CD4-positive, alpha-beta memory T cell (primary cell): ENCODE results near the gene PRR19. TPM values are rescaled to one million over a fixed set of nuclear protein-coding genes. Genes with fewer than 3 reads are reported as not detected.
A peak's percentile ranks its signal among the peaks of the same experiment; 100 is the strongest.

Experiments
- CTCF ChIA-PET: fragments of 350-600 bp; sonication (Branson Sonifier 250); formaldehyde crosslinking; loops from one replicate; lab custom pipeline; 2021; ENCODE audit warnings: inconsistent platforms; ENCODE audit not compliant: partially characterized antibody; lab: Charles Lee
- POLR2A ChIA-PET: fragments of 350-600 bp; sonication (Branson Sonifier 250); formaldehyde crosslinking; loops from one replicate; lab custom pipeline; 2021; ENCODE audit not compliant: partially characterized antibody; lab: Charles Lee
- DNase-seq, 5 donors: peaks; one replicate each; pipeline versions ENCODE4 v3.0.0 to v3.0.0-alpha.2; 2020 to 2022; ENCODE audit warnings: mixed read lengths in 1 of 5
- H3K27ac ChIP-seq: one replicate; pipeline ENCODE4 v1.7.0; 2013; ENCODE audit warnings: low read depth, low read length
- H3K27me3 ChIP-seq: 2 replicates; pipeline ENCODE4 v1.7.0; 2013; ENCODE audit warnings: mild to moderate bottlenecking, low read length, moderate library complexity; ENCODE audit not compliant: insufficient read depth
- H3K36me3 ChIP-seq: 2 replicates; pipeline ENCODE4 v1.7.0; 2013; ENCODE audit warnings: mild to moderate bottlenecking, low read length, moderate library complexity; ENCODE audit not compliant: insufficient read depth
- H3K4me1 ChIP-seq: 2 replicates; pipeline ENCODE4 v1.7.0; 2013; ENCODE audit warnings: mild to moderate bottlenecking, low read length, moderate library complexity; ENCODE audit not compliant: insufficient read depth
- H3K4me3 ChIP-seq, 2 donors: one replicate each; pipeline ENCODE4 v1.7.0; 2013; ENCODE audit warnings: low read length in 2 of 2, mild to moderate bottlenecking in 1 of 2
- H3K9me3 ChIP-seq, 2 donors: one replicate each; pipeline ENCODE4 v1.7.0; 2013; ENCODE audit warnings: low read length in 2 of 2, control low read depth in 1 of 2; ENCODE audit not compliant: control insufficient read depth in 1 of 2
- H3K27ac Mint-ChIP-seq, 7 donors: one replicate each; pipeline ENCODE4 v1.8.0; 2020 to 2021; ENCODE audit warnings: mixed read lengths in 7 of 7, mild to moderate bottlenecking in 6 of 7, inconsistent platforms in 3 of 7, moderate library complexity in 3 of 7
- H3K27me3 Mint-ChIP-seq, 2 donors: one replicate each; pipeline ENCODE4 v1.8.0; 2020 to 2021; ENCODE audit warnings: mixed read lengths in 2 of 2
- H3K36me3 Mint-ChIP-seq, 2 donors: one replicate each; pipeline ENCODE4 v1.8.0; 2020 to 2021; ENCODE audit warnings: mixed read lengths in 2 of 2, inconsistent platforms in 1 of 2, mild to moderate bottlenecking in 1 of 2
- H3K4me1 Mint-ChIP-seq, 4 donors: one replicate each; pipeline ENCODE4 v1.8.0; 2020 to 2021; ENCODE audit warnings: mixed read lengths in 4 of 4, mild to moderate bottlenecking in 1 of 4
- H3K4me3 Mint-ChIP-seq, 8 donors: one replicate each; pipeline ENCODE4 v1.8.0; 2020 to 2021; ENCODE audit warnings: mixed read lengths in 8 of 8, mild to moderate bottlenecking in 7 of 8, moderate library complexity in 6 of 8, inconsistent platforms in 3 of 8
- H3K9me3 Mint-ChIP-seq, 8 donors: one replicate each; pipeline ENCODE4 v1.8.0; 2020 to 2021; ENCODE audit warnings: mixed read lengths in 8 of 8, mild to moderate bottlenecking in 5 of 8, inconsistent platforms in 3 of 8, moderate library complexity in 1 of 8
- intact Hi-C: fragments of 100-400 bp; cut with micrococcal nuclease; formaldehyde crosslinking; loops from one replicate; pipeline ENCODE4 v1.15.1; 2023
- polyA plus RNA-seq, 2 donors: library from polyadenylated mRNA; unstranded; fragments of 300-500 nt; fragmentation: Illumina TruSeq; gene quantifications; one replicate each; pipeline ENCODE4 v1.2.3, GENCODE V29; 2021
- total RNA-seq, 2 experiments: library from RNA; stranded (reverse); gene quantifications; one replicate each; pipeline ENCODE4 v1.2.3, GENCODE V29; 2021

The PRR19 gene, protein sequence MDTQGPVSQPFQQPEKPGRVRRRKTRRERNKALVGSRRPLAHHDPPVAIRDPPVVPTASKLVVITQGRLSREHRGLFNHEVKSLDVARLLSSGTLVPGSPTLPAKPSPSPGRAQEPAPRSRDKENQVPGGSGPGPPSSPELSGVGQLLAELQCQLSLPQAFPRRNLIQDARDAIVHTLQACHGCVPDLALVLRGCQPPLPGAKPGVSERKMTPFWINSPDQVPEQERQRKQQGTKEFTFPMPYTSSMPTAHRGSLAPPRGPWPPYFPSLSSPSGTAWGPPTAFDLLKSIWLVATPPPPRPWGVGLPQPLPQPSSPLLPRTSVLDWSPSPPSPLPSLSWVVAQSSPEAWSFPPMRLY
- total RNA-seq (under 1 TPM; 0.28 to 0.64 TPM), polyA plus RNA-seq (under 1 TPM; 0.48 to 0.85 TPM)

DNA sequence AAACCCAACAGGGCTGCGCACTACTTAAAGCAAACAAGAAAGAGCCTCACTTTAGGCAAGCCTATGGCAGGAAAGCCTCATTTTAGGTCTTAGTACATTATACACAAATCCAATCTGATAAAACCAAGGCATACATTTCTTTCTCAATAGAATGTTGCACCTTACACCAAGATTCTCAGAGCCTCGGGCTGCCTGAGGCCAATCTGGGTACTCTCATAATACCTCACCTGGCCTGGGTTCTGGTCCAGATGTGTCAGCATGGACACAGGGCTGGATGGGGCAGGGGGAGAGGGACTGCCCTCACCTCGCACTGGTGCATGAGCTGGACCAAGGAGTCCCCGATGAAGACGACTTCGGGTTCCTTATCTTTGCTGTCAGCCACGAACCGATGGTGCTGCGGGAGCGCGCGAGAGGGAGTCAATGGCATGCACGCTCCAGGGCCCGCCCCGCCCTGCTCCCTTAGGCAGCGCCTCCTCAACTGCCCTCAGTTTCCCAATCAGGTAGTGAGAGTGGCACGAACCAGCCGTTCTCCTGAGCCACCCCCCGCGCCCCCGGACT lies at the start of gene PRR19:
Gene PRR19 (plus strand): TSS at position 487 of the 558 bp plus-strand sequence. CDS start 7,453 bp downstream, outside the sequence.
- Mint-ChIP-seq H3K27ac (peak within 1 kb of the TSS; percentile 81 to 94 (median 89)), H3K4me1 (peaks cover 16 to 33% (median 22%) of the 10 kb centered on the region in 4 donors), H3K9me3 (no peaks in the 10 kb centered on the region), H3K36me3 (peaks cover 0 to 6% of the 10 kb centered on the region in 2 donors), H3K4me3 (peak within 1 kb of the TSS; percentile 85 to 93 (median 90)), H3K27me3 (no peaks in the 10 kb centered on the region)
- Histone ChIP-seq H3K4me3 (peak within 1 kb of the TSS; percentile 52 to 66), H3K27ac (peak within 1 kb of the TSS; percentile 63), H3K9me3 (no peaks in the 10 kb centered on the region), H3K4me1 (peaks cover 20% of the 10 kb centered on the region), H3K36me3 (no peaks in the 10 kb centered on the region), H3K27me3 (no peaks in the 10 kb centered on the region)
- intact Hi-C loops = loop anchor here (1.0 to 5.0 kb wide), 4 partner anchors 17 to 104 kb away; partner anchors contain the start of genes ERF and MEGF8
- ChIA-PET CTCF (interaction anchor here (1.6 to 1.8 kb wide), 2 partner anchors 169 to 193 kb away, joined by 5 read pairs; partner anchors contain the start of gene POU2F2), POLR2A (interaction anchor here (0.7 to 2.2 kb wide), 12 partner anchors 17 to 226 kb away, joined by 3 to 13 read pairs (median 4); partner anchors contain the start of genes ERF, GSK3A and ZNF574)
- DNase-seq = no peak

DNA sequence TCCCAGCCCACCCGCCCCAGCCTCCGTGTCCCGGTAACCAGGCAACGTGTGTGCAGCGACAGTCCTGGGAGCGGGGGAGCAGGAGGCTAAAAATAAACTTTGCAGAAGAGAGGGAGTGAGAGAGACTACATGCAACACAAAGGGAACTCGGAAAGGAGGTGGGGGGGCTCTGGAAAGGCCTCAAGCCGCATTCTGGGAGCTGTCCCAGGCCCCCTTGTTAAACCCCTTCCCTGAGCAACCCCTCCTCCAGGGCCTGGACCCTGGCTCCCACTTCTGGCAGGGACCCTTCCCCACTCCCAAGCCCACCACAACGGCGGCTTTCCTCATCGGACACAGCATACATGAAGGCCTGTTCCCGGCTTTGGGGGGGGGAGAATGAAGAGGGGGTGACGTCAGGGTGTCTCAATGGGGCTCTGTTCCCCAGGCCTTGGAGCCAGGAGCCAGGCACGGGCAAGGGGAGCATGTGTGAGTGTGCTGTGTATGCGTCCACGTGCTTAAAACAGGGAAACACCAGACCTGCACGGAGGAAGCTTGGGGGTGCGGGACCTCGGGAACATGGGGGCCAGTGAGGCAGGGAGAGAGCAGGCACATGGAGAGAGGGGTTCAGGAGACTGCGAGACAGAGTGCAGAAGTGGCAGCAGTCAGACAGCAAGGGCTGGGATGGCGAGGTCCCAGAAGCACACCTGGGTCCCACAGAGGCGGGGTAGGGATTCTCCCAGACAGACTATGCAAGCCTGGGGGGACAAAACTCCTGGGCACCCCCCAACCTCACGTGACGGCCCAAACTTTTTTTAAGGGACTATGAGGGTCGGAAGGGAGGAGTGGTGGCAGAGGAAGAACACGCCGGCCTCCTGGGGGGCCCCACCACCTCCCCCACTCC lies 49.3 kb upstream of the PRR19 start:
- POLR2A ChIA-PET = interaction anchor here (1.4 to 2.2 kb wide), 3 partner anchors 9 to 29 kb away, joined by 5 to 20 read pairs (median 8); no protein-coding TSS in a partner anchor
- Histone ChIP-seq H3K27me3 (no peaks in the 10 kb centered on the region), H3K9me3 (no peaks in the 10 kb centered on the region), H3K27ac (peak overlapping the region; percentile 73), H3K4me1 (peaks cover 35% of the 10 kb centered on the region), H3K4me3 (peak overlapping the region in 1 of 2 donors; percentile 90), H3K36me3 (no peaks in the 10 kb centered on the region)
- intact Hi-C loops = no loop called here
- H3K9me3 Mint-ChIP-seq = no peaks in the 10 kb centered on the region
- peaks cover 12 to 44% (median 29%) of the 10 kb centered on the region in 4 donors for H3K4me1 Mint-ChIP-seq
- H3K27me3 Mint-ChIP-seq = peaks cover 3 to 4% of the 10 kb centered on the region in 2 donors
- DNase-seq = no peak
- CTCF ChIA-PET = interaction anchor here (1.0 to 3.5 kb wide), 5 partner anchors 9 to 46 kb away, joined by 3 to 19 read pairs (median 5); no protein-coding TSS in a partner anchor
- H3K4me3 Mint-ChIP-seq = peak overlapping the region; percentile 90 to 97 (median 92)
- peak overlapping the region; percentile 95 to 98 (median 97) for H3K27ac Mint-ChIP-seq
- peaks cover 0 to 17% of the 10 kb centered on the region in 2 donors for H3K36me3 Mint-ChIP-seq

DNA sequence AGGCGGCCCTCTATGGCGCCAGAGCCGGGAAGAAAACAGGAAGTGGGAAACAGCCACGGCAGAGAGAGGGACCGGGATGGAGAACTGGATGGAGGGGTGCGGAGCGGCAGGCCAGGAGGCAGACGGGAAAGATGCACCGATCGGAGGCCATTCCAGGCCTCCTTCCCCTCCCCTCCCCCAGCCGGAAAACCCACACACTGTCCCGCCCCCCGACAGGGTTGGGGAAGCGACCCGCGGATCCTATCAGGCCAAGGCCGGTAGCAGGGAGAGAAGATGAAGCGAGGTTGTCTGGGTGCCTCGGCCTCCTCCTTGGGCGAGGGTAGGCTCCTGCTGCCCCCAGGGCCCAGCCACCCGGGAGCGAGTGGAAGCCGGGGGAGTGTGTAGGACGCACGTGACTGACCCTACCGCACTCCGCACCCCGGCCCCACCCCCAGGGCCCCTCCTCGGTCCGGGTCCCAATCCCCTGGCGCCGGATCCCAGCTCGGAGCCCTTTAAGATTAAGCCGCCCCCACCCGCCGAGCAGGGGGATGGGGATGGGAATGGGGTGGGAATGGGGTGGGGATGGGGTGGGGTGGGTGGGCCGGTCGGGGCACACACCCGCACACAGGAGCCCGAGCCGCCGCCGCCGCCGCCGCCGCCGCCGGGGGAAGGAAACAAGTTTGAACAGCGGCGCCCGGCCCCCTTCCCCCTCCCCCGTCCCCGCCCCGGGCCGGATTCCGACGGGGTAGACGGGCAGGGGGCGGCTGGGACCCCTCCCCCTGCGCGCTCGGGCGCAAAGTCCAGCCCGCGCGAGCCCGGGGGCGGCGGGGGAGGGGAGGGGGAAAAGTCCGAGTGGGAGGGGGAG lies 48.5 kb upstream of the PRR19 start:
- peaks cover 12 to 44% (median 29%) of the 10 kb centered on the region in 4 donors for H3K4me1 Mint-ChIP-seq
- peak overlapping the region in 1 of 2 donors; percentile 90 for H3K4me3 ChIP-seq
- H3K4me3 Mint-ChIP-seq = peak overlapping the region; percentile 90 to 97 (median 92)
- intact Hi-C loops = loop anchor here (1.0 to 2.0 kb wide), 2 partner anchors 30 to 49 kb away; partner anchors contain the start of genes PAFAH1B3 and PRR19
- H3K9me3 ChIP-seq = no peaks in the 10 kb centered on the region
- no peaks in the 10 kb centered on the region for H3K36me3 ChIP-seq
- peak overlapping the region; percentile 95 to 98 (median 97) for H3K27ac Mint-ChIP-seq
- DNase-seq = peak; percentile 62 to 76 (median 70)
- peaks cover 3 to 4% of the 10 kb centered on the region in 2 donors for H3K27me3 Mint-ChIP-seq
- POLR2A ChIA-PET = interaction anchor here (1.4 kb wide), 2 partner anchors 9 to 26 kb away, joined by 5 to 8 read pairs; no protein-coding TSS in a partner anchor
- no peaks in the 10 kb centered on the region for H3K9me3 Mint-ChIP-seq
- peaks cover 35% of the 10 kb centered on the region for H3K4me1 ChIP-seq
- H3K27ac ChIP-seq = peak overlapping the region; percentile 93
- CTCF ChIA-PET = no interaction called here
- H3K27me3 ChIP-seq = no peaks in the 10 kb centered on the region
- peaks cover 0 to 17% of the 10 kb centered on the region in 2 donors for H3K36me3 Mint-ChIP-seq

DNA sequence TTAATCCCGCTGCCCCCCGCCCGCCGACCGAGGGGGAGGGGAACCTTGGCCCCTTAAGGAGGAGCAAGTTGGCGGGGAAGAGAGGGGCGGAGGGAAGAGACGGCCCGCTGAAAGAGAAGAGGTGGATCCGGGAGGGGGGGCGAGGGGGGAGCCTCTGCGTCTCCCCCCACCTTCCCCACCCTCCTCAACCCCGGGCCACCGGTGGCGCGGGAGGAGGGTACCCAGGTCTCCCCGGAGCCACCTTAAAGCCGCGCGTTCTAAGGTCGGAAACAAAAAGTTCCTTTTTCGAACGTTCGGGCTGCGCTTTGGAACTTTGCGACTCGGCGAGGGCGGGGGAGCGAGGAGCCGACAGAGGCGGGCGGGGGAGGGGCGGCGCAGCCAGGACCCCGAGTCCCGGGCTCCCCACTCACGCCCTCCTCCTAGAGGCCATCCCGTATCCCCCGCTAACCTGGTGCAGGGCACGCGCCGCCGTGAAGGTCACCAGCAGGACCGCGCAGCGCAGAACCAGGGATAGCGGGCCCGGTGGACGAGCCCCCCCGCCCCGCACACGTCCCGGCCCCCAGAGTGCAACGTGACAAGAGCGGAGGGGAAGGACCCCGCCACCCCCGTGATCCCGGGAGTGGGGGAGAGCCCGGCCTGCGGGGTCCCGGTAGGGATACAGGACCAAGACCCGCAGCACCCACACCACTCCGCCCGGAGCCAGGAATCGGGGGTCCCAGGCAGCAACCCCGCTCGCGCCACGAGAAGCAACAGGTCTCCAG lies 47.7 kb upstream of the PRR19 start:
- Mint-ChIP-seq H3K9me3 (no peaks in the 10 kb centered on the region), H3K27ac (peak overlapping the region; percentile 73 to 87 (median 83)), H3K36me3 (peaks cover 0 to 15% of the 10 kb centered on the region in 2 donors), H3K4me1 (peaks cover 12 to 44% (median 29%) of the 10 kb centered on the region in 4 donors), H3K27me3 (peaks cover 3 to 4% of the 10 kb centered on the region in 2 donors), H3K4me3 (peak overlapping the region; percentile 71 to 85 (median 78))
- Histone ChIP-seq H3K9me3 (no peaks in the 10 kb centered on the region), H3K27ac (peak overlapping the region; percentile 93), H3K4me3 (peak overlapping the region; percentile 69 to 90), H3K36me3 (no peaks in the 10 kb centered on the region), H3K4me1 (peaks cover 35% of the 10 kb centered on the region), H3K27me3 (no peaks in the 10 kb centered on the region)
- POLR2A ChIA-PET = interaction anchor here (1.4 kb wide), 2 partner anchors 10 to 26 kb away, joined by 5 to 8 read pairs; no protein-coding TSS in a partner anchor
- intact Hi-C loops = loop anchor here (1.0 to 2.0 kb wide), 2 partner anchors 29 to 49 kb away; partner anchors contain the start of genes PAFAH1B3 and PRR19
- peak; percentile 79 to 86 (median 84) for DNase-seq
- CTCF ChIA-PET = no interaction called here

DNA sequence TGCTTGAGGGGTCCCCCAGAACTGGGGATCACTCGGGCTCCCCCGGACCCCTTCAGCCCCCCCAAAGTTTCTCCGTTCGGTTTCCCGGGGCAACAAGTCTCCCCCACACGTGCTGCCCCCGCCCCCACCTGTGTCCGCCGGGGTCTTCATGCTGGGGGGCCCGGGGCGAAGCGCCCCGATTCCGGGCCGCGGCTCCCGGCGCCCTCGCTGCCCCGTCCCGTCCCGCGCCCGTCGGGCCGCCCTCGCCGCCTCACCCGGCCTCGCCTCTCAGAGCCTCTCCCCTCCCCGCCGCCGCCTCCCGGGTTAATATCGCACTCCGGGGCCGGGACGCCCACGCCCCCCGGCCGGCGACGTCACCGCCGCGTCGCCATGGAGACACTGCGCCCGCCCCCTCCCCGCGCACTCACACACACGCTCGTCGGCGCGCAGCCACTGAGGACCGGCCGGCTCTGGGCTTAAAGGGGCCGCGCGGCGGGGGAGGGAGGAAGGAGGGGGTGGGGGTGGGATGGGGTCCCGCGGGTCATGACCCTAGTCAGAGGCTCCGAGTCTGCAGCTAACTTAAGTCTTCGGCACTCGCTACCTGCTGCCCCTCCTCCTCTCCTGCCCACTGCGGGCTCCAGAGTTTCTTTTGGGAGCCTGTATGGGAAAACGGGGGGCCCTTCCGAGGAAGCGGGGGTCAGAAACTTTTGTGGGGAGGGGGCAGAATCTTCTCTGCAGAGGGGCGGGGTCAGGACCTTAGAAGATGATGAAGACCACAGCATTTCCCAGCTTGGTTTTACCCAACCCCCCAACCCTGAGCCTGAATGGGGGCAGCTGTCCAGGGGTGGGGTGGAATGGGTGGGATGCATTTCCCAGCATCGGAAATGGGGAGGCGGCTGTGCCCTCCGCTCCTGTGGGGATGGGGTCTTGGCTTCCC lies 46.8 kb upstream of the PRR19 start, which contains the start of gene ERF:
Gene ERF (minus strand): TSS at position 279 of the 916 bp plus-strand sequence. CDS start 129 bp downstream, at position 150.
- Histone ChIP-seq H3K27ac (peak within 1 kb of the TSS; percentile 93), H3K4me3 (peak within 1 kb of the TSS; percentile 69 to 90), H3K27me3 (no peaks in the 10 kb centered on the region), H3K9me3 (no peaks in the 10 kb centered on the region), H3K36me3 (no peaks in the 10 kb centered on the region), H3K4me1 (peaks cover 35% of the 10 kb centered on the region)
- peak; percentile 92 to 95 (median 94) for DNase-seq
- ChIA-PET CTCF (interaction anchor here (1.2 to 1.3 kb wide), 2 partner anchors 12 to 24 kb away, joined by 4 to 6 read pairs; partner anchors contain the start of gene GSK3A), POLR2A (interaction anchor here (0.9 to 1.7 kb wide), 11 partner anchors 11 to 47 kb away, joined by 3 to 22 read pairs (median 4); partner anchors contain the start of genes CIC, GSK3A and PAFAH1B3)
- Mint-ChIP-seq H3K4me1 (peaks cover 12 to 40% (median 27%) of the 10 kb centered on the region in 4 donors), H3K9me3 (no peaks in the 10 kb centered on the region), H3K27me3 (peaks cover 3 to 4% of the 10 kb centered on the region in 2 donors), H3K4me3 (peak within 1 kb of the TSS; percentile 76 to 88 (median 82)), H3K27ac (peak within 1 kb of the TSS; percentile 81 to 88 (median 86)), H3K36me3 (peaks cover 0 to 13% of the 10 kb centered on the region in 2 donors)
- intact Hi-C loops = loop anchor here (1.0 to 2.0 kb wide), 7 partner anchors 11 to 70 kb away; partner anchors contain the start of genes DEDD2, MEGF8, PAFAH1B3 and PRR19
